Neural crest cell (in vitro differentiated cells): ENCODE results near the gene FXN. TPM values are rescaled to one million over a fixed set of nuclear protein-coding genes. Genes with fewer than 3 reads are reported as not detected.

Source experiments
- DNase-seq: peaks from one replicate; pipeline ENCODE4 v3.0.0; 2021; ENCODE audit warnings: low read depth, mixed read lengths, low spot score
- H3K27ac Mint-ChIP-seq: one replicate; pipeline ENCODE4 v1.8.0; 2021; ENCODE audit warnings: mild to moderate bottlenecking, mixed read lengths; ENCODE audit not compliant: unreplicated experiment
- H3K27me3 Mint-ChIP-seq: 2 replicates; pipeline ENCODE4 v1.8.0; 2021; ENCODE audit warnings: low read depth, mild to moderate bottlenecking, mixed read lengths
- H3K36me3 Mint-ChIP-seq: 2 replicates; pipeline ENCODE4 v1.8.0; 2021; ENCODE audit warnings: low read depth, mild to moderate bottlenecking, mixed read lengths
- H3K4me1 Mint-ChIP-seq: 2 replicates; pipeline ENCODE4 v1.8.0; 2021; ENCODE audit warnings: mixed read lengths
- H3K4me3 Mint-ChIP-seq: one replicate; pipeline ENCODE4 v1.8.0; 2021; ENCODE audit warnings: mild to moderate bottlenecking, mixed read lengths
- H3K9me3 Mint-ChIP-seq: 2 replicates; pipeline ENCODE4 v1.8.0; 2021; ENCODE audit warnings: mixed read lengths
- total RNA-seq: library from RNA; stranded (reverse); gene quantifications from 2 replicates; pipeline ENCODE4 v1.2.1, GENCODE V29; 2021
- TF ChIP-seq, protein P1 (sequence below): fragments of 200-600 bp; sonication (generic); conservative IDR thresholded peaks from 2 replicates; pipeline ENCODE4 v1.5.0; 2021; ENCODE audit warnings: antibody characterized with exemption, mild to moderate bottlenecking

Gene FXN
- total RNA-seq, 1 donor from 2014 or later = 28.6 TPM

DNA sequence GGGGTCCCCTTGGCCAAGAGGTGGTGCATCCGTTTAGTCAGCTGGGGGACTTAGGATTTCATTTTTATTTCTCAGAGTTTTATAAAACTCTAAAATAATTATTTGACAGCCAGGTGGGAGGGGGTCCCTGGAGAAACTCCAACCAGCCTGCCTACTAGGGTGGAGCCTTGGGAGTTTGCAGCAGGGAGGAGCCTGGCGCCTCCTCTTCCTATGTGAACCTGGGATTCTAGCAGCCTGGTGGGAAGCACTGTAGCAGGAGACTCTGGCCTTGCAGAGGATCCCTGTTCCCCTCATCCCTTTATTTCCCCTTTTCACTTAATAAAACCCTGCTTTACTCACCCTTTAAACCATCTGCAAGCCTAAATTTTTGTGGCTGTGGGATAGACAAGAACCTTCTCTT is 50.8 kb downstream of the FXN start:
- Mint-ChIP-seq H3K27me3 (no peaks in the 10 kb centered on the region), H3K4me3 (no peak overlapping the region), H3K27ac (no peak overlapping the region), H3K36me3 (peaks cover 3% of the 10 kb centered on the region), H3K9me3 (no peaks in the 10 kb centered on the region), H3K4me1 (peaks cover 10% of the 10 kb centered on the region)
- TF ChIP-seq, protein P1, sequence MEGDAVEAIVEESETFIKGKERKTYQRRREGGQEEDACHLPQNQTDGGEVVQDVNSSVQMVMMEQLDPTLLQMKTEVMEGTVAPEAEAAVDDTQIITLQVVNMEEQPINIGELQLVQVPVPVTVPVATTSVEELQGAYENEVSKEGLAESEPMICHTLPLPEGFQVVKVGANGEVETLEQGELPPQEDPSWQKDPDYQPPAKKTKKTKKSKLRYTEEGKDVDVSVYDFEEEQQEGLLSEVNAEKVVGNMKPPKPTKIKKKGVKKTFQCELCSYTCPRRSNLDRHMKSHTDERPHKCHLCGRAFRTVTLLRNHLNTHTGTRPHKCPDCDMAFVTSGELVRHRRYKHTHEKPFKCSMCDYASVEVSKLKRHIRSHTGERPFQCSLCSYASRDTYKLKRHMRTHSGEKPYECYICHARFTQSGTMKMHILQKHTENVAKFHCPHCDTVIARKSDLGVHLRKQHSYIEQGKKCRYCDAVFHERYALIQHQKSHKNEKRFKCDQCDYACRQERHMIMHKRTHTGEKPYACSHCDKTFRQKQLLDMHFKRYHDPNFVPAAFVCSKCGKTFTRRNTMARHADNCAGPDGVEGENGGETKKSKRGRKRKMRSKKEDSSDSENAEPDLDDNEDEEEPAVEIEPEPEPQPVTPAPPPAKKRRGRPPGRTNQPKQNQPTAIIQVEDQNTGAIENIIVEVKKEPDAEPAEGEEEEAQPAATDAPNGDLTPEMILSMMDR = no peak
- DNase-seq = no peak

DNA sequence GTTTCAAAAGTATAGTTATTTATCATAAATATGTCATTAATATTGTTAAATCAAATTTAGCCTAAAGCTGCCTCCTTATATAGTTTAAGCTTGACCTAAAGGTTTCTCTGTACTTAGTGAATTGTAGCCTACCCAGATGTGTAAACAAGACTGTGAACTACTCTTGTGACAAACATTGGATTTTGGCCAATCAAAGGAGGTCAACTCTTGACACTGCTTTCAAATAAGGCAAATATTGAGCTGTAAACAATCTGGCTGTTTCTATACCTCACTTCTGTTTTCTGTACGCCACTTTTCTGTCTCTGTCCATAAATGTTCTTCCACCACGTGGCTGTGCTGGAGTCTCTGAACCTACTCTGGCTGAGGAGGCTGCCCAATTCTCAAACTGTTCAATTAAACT is 51.2 kb downstream of the FXN start:
- no peak overlapping the region for H3K27ac Mint-ChIP-seq
- no peaks in the 10 kb centered on the region for H3K27me3 Mint-ChIP-seq
- DNase-seq = no peak
- H3K4me3 Mint-ChIP-seq = no peak overlapping the region
- TF ChIP-seq, protein P1 = no peak
- peaks cover 10% of the 10 kb centered on the region for H3K4me1 Mint-ChIP-seq
- H3K36me3 Mint-ChIP-seq = peaks cover 2% of the 10 kb centered on the region
- no peaks in the 10 kb centered on the region for H3K9me3 Mint-ChIP-seq

DNA sequence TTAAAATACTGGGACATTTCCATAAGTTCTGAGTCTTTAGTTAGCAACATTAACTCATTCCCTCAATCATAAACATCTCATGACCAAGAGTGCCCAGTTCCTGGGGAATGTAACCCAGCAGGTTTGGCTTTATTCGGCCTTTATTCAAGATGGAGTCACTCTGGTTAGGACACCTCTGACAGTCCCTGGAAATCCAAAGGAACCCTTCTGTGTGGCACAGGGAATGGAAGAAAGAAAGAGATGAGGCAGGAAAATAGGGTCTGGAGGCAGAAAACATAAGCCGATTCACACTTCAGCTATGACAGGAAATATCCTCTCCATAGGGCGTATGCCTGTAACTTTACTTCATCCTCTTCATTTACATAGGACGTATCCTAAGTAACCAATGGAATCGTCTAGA is 53.5 kb downstream of the FXN start:
- TF ChIP-seq, protein P1 = no peak
- peak overlapping the region; percentile 48 for H3K27ac Mint-ChIP-seq
- no peak for DNase-seq
- H3K4me3 Mint-ChIP-seq = no peak overlapping the region
- no peaks in the 10 kb centered on the region for H3K27me3 Mint-ChIP-seq
- H3K9me3 Mint-ChIP-seq = no peaks in the 10 kb centered on the region
- peaks cover 10% of the 10 kb centered on the region for H3K4me1 Mint-ChIP-seq
- peaks cover 2% of the 10 kb centered on the region for H3K36me3 Mint-ChIP-seq

DNA sequence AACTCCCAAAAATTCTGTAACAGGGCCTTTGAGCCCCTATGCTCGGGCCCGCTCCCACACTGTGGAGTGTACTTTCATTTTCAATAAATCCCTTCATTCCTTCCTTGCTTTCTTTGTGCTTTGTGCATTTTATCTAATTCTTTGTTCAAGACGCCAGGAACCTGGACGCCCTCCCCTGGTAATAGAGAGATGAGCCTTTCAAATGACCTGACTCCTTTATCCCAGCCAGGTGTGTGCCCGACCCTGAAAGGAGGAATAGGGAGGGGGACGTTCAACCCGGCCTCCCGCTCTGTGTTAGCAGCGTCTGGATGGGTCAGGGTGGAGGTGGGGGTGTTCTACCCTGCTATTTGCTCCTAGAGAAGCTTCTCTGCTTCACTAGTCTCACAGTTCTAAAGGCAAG is 53.9 kb downstream of the FXN start:
- no peaks in the 10 kb centered on the region for H3K9me3 Mint-ChIP-seq
- no peak for DNase-seq
- peaks cover 10% of the 10 kb centered on the region for H3K4me1 Mint-ChIP-seq
- TF ChIP-seq, protein P1 = no peak
- no peak overlapping the region for H3K4me3 Mint-ChIP-seq
- no peaks in the 10 kb centered on the region for H3K27me3 Mint-ChIP-seq
- H3K27ac Mint-ChIP-seq = no peak overlapping the region
- peaks cover 2% of the 10 kb centered on the region for H3K36me3 Mint-ChIP-seq

DNA sequence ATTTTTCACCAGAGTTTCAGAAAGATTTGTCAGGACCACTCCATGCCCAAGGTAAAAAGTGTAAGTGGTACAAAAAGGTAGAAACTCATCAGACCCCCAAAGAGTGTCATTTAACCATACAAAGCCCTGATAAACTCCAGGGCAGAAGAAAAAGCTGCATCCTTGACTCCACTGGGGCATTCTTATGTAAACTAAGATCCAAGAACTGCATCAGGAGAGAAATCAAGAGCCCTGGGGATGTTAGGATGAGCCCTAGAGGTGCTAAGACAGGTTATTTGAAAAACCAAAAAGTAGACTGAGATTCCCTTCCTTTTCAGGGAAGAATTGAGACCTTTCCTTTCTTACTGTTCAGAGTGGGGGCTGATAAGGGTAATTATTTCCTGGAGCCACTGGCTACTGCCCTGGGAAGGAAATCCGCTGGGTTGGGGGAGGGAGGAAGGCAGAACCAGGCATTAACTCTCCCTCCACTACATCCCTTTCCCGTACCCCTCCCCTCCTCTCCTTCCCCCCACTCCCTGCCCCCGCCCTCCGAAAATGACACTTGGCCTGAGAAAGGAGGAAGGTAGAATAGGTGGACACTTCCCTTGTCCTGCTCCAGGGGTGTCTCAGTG is 54.7 kb downstream of the FXN start:
- Mint-ChIP-seq H3K27ac (no peak overlapping the region), H3K4me1 (peaks cover 10% of the 10 kb centered on the region), H3K36me3 (peaks cover 2% of the 10 kb centered on the region), H3K9me3 (no peaks in the 10 kb centered on the region), H3K27me3 (no peaks in the 10 kb centered on the region), H3K4me3 (no peak overlapping the region)
- DNase-seq = no peak
- TF ChIP-seq, protein P1 = no peak

DNA sequence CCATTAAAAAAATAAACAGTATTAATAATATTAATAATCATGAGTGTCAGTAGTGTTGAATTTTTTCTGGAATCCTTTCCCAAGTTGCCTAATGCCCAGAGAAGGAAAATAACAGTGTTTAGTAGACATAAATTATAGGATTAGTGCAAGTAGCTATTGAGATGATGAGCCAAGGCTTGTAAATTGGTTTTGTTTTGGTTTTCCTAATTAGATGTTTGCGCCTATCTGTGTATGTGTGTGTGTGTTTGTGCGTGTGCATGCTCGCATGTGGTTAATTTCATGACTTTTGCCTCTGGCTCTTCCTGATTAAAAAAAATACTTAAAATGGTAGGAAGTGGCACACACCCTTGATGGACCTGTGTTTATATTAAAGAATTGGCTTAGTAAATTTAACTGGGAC is 55.4 kb downstream of the FXN start:
- TF ChIP-seq, protein P1 = no peak
- Mint-ChIP-seq H3K4me3 (no peak overlapping the region), H3K27ac (no peak overlapping the region), H3K27me3 (no peaks in the 10 kb centered on the region), H3K4me1 (peaks cover 10% of the 10 kb centered on the region), H3K36me3 (peaks cover 2% of the 10 kb centered on the region), H3K9me3 (no peaks in the 10 kb centered on the region)
- DNase-seq = no peak
